ENCODE data around the gene AFF3. TPM values are rescaled to one million over a fixed set of nuclear protein-coding genes. Genes with fewer than 3 reads are reported as not detected.
A peak's percentile ranks its signal among the peaks of the same experiment; 100 is the strongest.

Gene AFF3
- total and polyA plus RNA-seq, 2 donors (not counting 3 experiments of a cell fraction or from before 2014, with no cell fraction given) = 0.06 to 0.07 TPM

GRCh38 chr2:99970292-99970868 lies 172.0 kb downstream of the AFF3 start:
- Histone ChIP-seq H3K27me3 (ENCODE audit: control insufficient read depth in 2 of 2, insufficient read depth in 2 of 2, low read length in 2 of 2) (peaks cover 0 to 1% of the 10 kb centered on the region in 2 experiments), H3K4me1 (ENCODE audit: control insufficient read depth, extremely low read depth, insufficient read depth, low read length) (peaks cover 7% of the 10 kb centered on the region), H3K4me3 (replicated peaks in 1 of 3; ENCODE audit: insufficient read depth in 1 of 3, low read depth in 1 of 3, low read length in 3 of 3) (no peak overlapping the region), H3K4me2 (ENCODE audit: insufficient read depth, low read length) (no peak overlapping the region), H3K27ac (ENCODE audit: insufficient read depth, low read depth, low read length) (no peak overlapping the region), H3K79me2 (ENCODE audit: control insufficient read depth, insufficient read depth, low read length) (no peaks in the 10 kb centered on the region), H2AFZ (ENCODE audit: low read depth, low read length) (peak overlapping the region; percentile 13), H3K9ac (replicated peaks; ENCODE audit: extremely low read depth, insufficient read depth, low read length) (no peak overlapping the region), H4K20me1 (replicated peaks; ENCODE audit: control insufficient read depth, extremely low read depth, insufficient read depth, low read length) (no peaks in the 10 kb centered on the region), H3K36me3 (ENCODE audit: control insufficient read depth in 2 of 2, extremely low read depth in 1 of 2, insufficient read depth in 2 of 2, low read length in 2 of 2) (no peaks in the 10 kb centered on the region), H3K9me3 (replicated peaks; ENCODE audit: control insufficient read depth, insufficient read depth, low read length) (no peaks in the 10 kb centered on the region), H3K9me1 (replicated peaks; ENCODE audit: control insufficient read depth, extremely low read depth, insufficient read depth, low read length) (no peaks in the 10 kb centered on the region)
- intact Hi-C loops (cut with micrococcal nuclease) (no loop called here), dilution Hi-C loops (cut with MboI; ENCODE audit: extremely low pct_ligation_motif_present, low sequenced_read_pairs) (no loop called here)
- TF ChIP-seq POLR2AphosphoS5 (IDR thresholded peaks at IDR 0.05; ENCODE audit: insufficient read depth, low read depth, low read length) = no peak
- TF ChIP-seq MAX (IDR thresholded peaks at IDR 0.05; ENCODE audit: insufficient read depth, insufficient read length) = no peak
- TF ChIP-seq MYC (IDR thresholded peaks at IDR 0.05; ENCODE audit: low read depth, low read length) = no peak
- no peak for TF ChIP-seq JUN (IDR thresholded peaks at IDR 0.05; ENCODE audit: borderline replicate concordance, insufficient read depth, insufficient read length, low read depth)
- TF ChIP-seq FOS (IDR thresholded peaks at IDR 0.05; ENCODE audit: borderline replicate concordance, insufficient read depth, low read length) = no peak
- TF ChIP-seq GATA2 (IDR thresholded peaks at IDR 0.05; ENCODE audit: insufficient read depth, insufficient read length, low read depth, low read length) = no peak
- no peak for TF ChIP-seq CTCF (IDR thresholded peaks at IDR 0.05; ENCODE audit: extremely low read depth in 1 of 2, insufficient read depth in 1 of 2, low read depth in 1 of 2, low read length in 2 of 2)
- no peak for TF ChIP-seq EZH2 (IDR thresholded peaks at IDR 0.05; ENCODE audit: borderline replicate concordance, low read depth, low read length, severe bottlenecking)
- TF ChIP-seq POLR2A (IDR thresholded peaks at IDR 0.05; ENCODE audit: low read depth, low read length) = no peak
- DNase-seq (ENCODE audit: low read depth, low spot score) (no peak), FAIRE-seq (no peak)
- no TSS peak for BruUV-seq (replicated peaks)
- POLR2A ChIA-PET = no interaction called here
- CTCF ChIA-PET = no interaction called here
